A673 (cell line): Measurements from ENCODE around the gene B4GALT3. TPM values are rescaled to one million over a fixed set of nuclear protein-coding genes. Genes with fewer than 3 reads are reported as not detected.

Experiments
- BruUV-seq: library from RNA; stranded (reverse); fragments of 400-500 nt; replicated peaks from 2 replicates; lab custom pipeline; 2021; lab: Mats Ljungman, UMichigan
- CTCF ChIA-PET: fragments of 300-600 bp; sonication (Branson Sonifier 250); formaldehyde crosslinking; loops from one replicate; lab custom pipeline; 2022; ENCODE audit warnings: antibody characterized with exemption; lab: Charles Lee
- POLR2A ChIA-PET: fragments of 300-600 bp; sonication (Branson Sonifier 250); formaldehyde crosslinking; loops from one replicate; lab custom pipeline; 2022; ENCODE audit warnings: antibody characterized with exemption; ENCODE audit not compliant: low non-redundant PET; lab: Charles Lee
- DNase-seq: peaks from one replicate; pipeline ENCODE4 v3.0.0-alpha.2; 2015; ENCODE audit warnings: low spot score
- H3K27ac ChIP-seq: fragments of 200-600 bp; sonication (generic); 2 replicates; pipeline ENCODE4 v1.5.1; 2016; ENCODE audit warnings: mixed run types, low read depth, mild to moderate bottlenecking, mixed read lengths, antibody characterized with exemption, low read length; ENCODE audit not compliant: poor library complexity, severe bottlenecking
- H3K27me3 ChIP-seq: fragments of 200-600 bp; sonication (generic); replicated peaks from 2 replicates; pipeline ENCODE4 v1.6.1; 2017; ENCODE audit warnings: mixed run types, low read depth, mild to moderate bottlenecking, mixed read lengths, antibody characterized with exemption, low read length; ENCODE audit not compliant: insufficient read depth, poor library complexity
- H3K36me3 ChIP-seq: fragments of 200-600 bp; sonication (generic); 2 replicates; pipeline ENCODE4 v1.6.1; 2016; ENCODE audit warnings: mixed run types, mild to moderate bottlenecking, mixed read lengths, antibody characterized with exemption, low read length; ENCODE audit not compliant: insufficient read depth, poor library complexity, severe bottlenecking
- H3K4me1 ChIP-seq: fragments of 200-600 bp; sonication (generic); 2 replicates; pipeline ENCODE4 v1.6.1; 2017; ENCODE audit warnings: mixed run types, mild to moderate bottlenecking, mixed read lengths, antibody characterized with exemption, low read length; ENCODE audit not compliant: insufficient read depth, poor library complexity, severe bottlenecking
- H3K4me3 ChIP-seq: fragments of 200-600 bp; sonication (generic); 2 replicates; pipeline ENCODE4 v1.5.1; 2016; ENCODE audit warnings: low read depth, mixed run types, mild to moderate bottlenecking, mixed read lengths, low read length; ENCODE audit not compliant: poor library complexity, severe bottlenecking
- H3K9me3 ChIP-seq: fragments of 200-600 bp; sonication (generic); 2 replicates; pipeline ENCODE4 v1.6.1; 2016; ENCODE audit warnings: mixed run types, low read depth, mild to moderate bottlenecking, mixed read lengths, antibody characterized with exemption, low read length; ENCODE audit not compliant: poor library complexity, severe bottlenecking
- CTCF ChIP-seq: fragments of 300-800, 200-600 bp; sonication (generic); conservative IDR thresholded peaks from 2 replicates; pipeline ENCODE4 v1.5.1; 2017; ENCODE audit warnings: low read depth, mild to moderate bottlenecking, antibody characterized with exemption, low read length, moderate library complexity, mixed read lengths
- EZH2 ChIP-seq: fragments of 200-600 bp; sonication (generic); IDR thresholded peaks from 2 replicates; pipeline ENCODE4 v1.6.1; 2017; ENCODE audit warnings: borderline replicate concordance, low read depth, mild to moderate bottlenecking, mixed read lengths, antibody characterized with exemption, low read length; ENCODE audit not compliant: poor library complexity, severe bottlenecking
- intact Hi-C: fragments of 100-400 bp; cut with micrococcal nuclease; formaldehyde crosslinking; loops from one replicate; pipeline ENCODE4 v1.10.0; 2022; ENCODE audit not compliant: unreplicated experiment
- total RNA-seq: library from RNA; stranded (reverse); gene quantifications from 2 replicates; pipeline ENCODE4 v1.2.3, GENCODE V29; 2021

Gene B4GALT3
- total RNA-seq, 1 experiment from 2014 or later, result 55.1 TPM

- no peaks in the 10 kb centered on the region for H3K9me3 ChIP-seq
- TF ChIP-seq EZH2 (no peak), CTCF (peak; percentile 39)
- DNase-seq, result no peak
- H3K27me3 ChIP-seq, result no peaks in the 10 kb centered on the region
- no peak overlapping the region for H3K4me3 ChIP-seq
- peaks cover under 1% of the 10 kb centered on the region for H3K4me1 ChIP-seq
- CTCF ChIA-PET, result no interaction called here
- H3K36me3 ChIP-seq, result peaks cover 56% of the 10 kb centered on the region
- H3K27ac ChIP-seq, result no peak overlapping the region
- BruUV-seq, result no TSS peak
- POLR2A ChIA-PET, result no interaction called here
- intact Hi-C loops, result no loop called here
Observed at GRCh38 chr1:161171191-161171590, 6.1 kb downstream of the B4GALT3 start.

GRCh38 chr1:161168906-161169305 lies 8.4 kb downstream of the B4GALT3 start:
- H3K4me3 ChIP-seq, result no peak overlapping the region
- CTCF ChIA-PET, result no interaction called here
- no peak for DNase-seq
- no TSS peak for BruUV-seq
- TF ChIP-seq EZH2, result no peak
- TF ChIP-seq CTCF, result no peak
- no peaks in the 10 kb centered on the region for H3K4me1 ChIP-seq
- H3K36me3 ChIP-seq, result peaks cover 46% of the 10 kb centered on the region
- POLR2A ChIA-PET, result no interaction called here
- no peaks in the 10 kb centered on the region for H3K27me3 ChIP-seq
- H3K27ac ChIP-seq, result no peak overlapping the region
- intact Hi-C loops, result no loop called here
- H3K9me3 ChIP-seq, result no peaks in the 10 kb centered on the region

DNA sequence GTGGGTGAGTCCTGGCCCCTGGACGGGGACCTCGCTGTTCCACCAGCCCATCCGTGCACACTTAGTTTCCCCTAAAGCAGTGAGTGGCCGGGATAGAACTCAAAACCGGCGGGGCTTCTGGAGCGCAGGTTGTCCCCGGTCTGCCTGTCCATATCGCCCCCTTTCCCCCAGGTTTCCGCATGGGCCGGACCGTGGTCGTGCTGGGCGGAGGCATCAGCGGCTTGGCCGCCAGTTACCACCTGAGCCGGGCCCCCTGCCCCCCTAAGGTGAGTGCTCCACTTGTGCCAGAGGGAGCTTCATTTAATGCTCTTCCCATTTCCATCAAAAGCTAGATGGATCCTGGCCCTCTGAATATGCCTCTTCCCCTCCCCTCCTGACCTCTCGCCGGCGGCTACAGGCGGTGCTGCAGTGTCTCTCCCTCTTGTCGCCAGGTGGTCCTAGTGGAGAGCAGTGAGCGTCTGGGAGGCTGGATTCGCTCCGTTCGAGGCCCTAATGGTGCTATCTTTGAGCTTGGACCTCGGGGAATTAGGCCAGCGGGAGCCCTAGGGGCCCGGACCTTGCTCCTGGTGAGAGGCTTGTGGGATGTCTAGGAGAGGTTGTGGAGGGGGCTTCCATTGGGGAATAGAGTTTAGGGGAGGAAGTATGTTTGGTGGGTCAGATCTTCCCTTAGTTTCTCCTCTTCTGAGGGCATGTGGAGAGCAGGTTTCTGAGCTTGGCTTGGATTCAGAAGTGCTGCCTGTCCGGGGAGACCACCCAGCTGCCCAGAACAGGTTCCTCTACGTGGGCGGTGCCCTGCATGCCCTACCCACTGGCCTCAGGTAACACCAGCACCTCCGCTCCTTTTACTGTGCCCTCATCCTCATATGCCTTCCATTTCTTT lies 10.4 kb downstream of the B4GALT3 start:
- DNase-seq, result no peak
- no peak for TF ChIP-seq EZH2
- no peak for TF ChIP-seq CTCF
- H3K9me3 ChIP-seq, result no peaks in the 10 kb centered on the region
- POLR2A ChIA-PET, result interaction anchor here (0.6 kb wide), 2 partner anchors 35 to 188 kb away, joined by 6 to 8 read pairs; no protein-coding TSS in a partner anchor
- intact Hi-C loops, result no loop called here
- BruUV-seq, result TSS peak; percentile 28
- H3K27ac ChIP-seq, result peak overlapping the region; percentile 69
- H3K4me3 ChIP-seq, result peak overlapping the region; percentile 83
- H3K4me1 ChIP-seq, result no peaks in the 10 kb centered on the region
- H3K27me3 ChIP-seq, result no peaks in the 10 kb centered on the region
- H3K36me3 ChIP-seq, result peaks cover 45% of the 10 kb centered on the region
- CTCF ChIA-PET, result interaction anchor here (0.6 to 1.6 kb wide), 5 partner anchors 25 to 125 kb away, joined by 4 to 8 read pairs (median 5); partner anchors contain the start of genes ADAMTS4, NDUFS2 and TOMM40L
